NCI-H2227 treated with DMSO at 0.1 percent for 48 hours (cell line): ENCODE measurements around the gene CHCHD3.
A peak's percentile ranks its signal among the peaks of the same experiment; 100 is the strongest.

Experiments used
- DNase-seq: peaks from one replicate; lab custom pipeline; 2025; lab: John Stamatoyannopoulos, UW

Gene CHCHD3

DNA sequence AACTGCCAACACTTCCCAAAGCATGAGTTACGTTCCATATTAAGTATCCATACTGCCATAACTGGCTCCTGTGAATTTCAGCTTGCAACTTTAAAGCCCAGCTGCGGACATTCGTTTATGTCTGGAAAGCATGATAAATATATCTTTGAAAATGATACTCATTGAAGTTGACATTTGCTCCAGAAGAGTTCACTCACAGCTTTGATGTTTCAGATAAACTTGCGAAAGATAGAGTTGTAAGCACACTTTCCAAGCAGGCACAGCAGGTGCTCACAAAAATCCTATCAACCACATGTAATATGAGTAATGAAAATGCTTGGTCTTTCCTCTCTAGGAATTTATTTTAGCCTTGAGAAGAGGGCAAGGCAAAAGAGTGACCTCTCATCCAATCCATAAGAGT, 4.5 kb downstream of the CHCHD3 start:
- no peak for DNase-seq

DNA sequence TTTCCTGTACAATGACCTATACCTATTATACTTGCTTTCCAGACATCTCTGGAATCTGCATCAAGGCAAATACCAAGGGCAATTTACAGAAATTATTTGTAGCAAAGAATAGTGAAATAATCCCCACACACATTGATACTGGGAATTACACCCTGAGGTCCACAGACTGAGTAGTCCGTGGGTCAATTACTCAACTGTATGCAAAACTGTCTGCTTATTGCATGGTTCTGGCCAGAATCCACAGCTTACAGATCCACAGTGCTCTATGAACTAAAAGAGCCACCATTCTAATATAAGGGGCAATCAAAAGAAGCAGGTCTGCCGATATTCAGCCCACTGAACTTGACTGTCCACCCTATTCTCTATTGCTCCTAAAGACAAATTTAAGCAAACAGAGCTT, 5.7 kb downstream of the CHCHD3 start:
- DNase-seq: no peak

DNA sequence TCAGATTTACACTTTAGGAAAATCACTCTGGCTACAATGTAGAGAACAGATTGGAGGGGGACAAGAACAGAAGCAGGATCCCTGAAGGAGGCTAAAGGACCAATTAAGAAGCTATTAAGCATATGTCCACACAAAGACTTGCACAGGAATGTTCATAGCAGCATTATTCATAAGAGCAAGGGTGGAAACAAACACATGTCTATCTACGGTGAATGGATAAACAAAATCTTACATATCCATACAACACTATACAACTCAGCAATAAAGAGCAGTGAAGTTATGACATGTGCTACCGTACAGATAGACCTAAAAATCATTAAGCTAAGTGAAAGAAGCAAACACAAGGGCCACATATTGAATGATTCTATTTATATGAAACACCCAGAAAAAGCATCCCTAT, 10.4 kb downstream of the CHCHD3 start:
- DNase-seq: no peak

DNA sequence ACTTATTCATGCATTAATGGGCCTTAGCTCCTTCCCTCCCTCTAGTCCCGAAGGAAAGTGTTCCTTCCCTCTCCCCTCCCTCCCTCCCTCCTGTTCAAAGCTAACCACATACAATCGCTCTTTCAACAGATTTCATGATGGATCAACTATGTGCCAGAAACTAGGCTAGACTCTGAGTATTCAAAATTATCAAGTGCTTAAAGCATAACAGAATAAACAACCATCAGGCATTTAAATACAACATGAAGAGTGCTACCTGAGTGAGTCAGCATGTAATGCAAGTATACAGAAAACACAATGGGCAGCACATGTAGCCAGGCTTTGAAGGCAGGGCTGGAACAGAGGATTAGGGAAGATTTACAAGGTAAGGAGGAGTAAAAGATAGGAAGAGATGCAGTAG, 11.3 kb downstream of the CHCHD3 start:
- DNase-seq: no peak

DNA sequence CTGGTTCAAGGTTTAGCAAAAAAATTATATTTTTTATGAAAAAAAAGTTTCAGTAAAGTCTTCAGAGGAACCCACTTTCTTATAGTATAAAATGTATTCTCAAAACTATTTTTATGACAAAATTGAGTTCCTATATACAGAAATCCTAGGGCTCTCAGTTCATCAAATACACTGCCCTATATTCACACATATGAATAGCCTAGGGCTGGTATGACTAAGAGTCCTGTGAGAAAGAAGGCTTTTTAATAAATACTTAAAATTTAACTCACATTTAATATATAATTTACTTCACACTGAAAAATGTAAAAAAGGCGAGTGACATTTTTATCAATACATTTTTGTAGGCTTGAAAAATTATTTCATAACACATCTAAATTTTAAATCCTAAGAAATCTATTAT, 16.6 kb downstream of the CHCHD3 start:
- DNase-seq: no peak

DNA sequence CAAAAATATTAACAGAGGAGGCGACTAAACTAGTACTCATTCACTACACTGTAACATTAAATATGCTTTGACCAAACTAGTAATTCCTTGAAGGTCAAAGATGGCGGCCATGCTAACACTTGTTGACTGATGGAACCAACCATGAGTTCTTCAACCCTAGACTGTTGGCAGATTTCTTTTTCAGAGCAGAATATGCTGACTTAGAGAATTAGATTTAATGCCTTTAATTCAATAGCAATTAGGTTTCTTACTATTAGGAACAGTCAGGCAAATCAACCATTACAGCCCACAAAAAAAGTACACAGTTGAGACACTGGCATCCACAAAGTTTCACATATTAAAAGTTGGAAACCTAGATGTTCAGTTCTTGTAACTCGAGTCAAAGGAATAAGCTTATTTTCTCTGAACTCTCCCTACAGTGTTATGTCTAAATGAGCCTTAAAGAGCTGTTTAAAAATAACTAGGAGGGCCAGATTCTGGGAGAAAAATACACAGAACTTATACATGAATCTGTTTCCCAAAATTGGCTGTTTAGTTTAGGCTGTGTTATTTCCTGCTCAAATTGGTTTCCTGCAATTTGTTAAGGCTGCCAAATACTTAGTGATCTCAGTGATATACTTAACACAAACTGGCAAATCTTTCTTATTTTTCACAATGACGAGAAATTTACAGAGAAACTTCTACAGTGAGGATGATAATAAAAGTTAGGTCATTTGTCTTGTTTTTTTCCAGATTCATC, 17.6 kb downstream of the CHCHD3 start:
- DNase-seq: no peak

DNA sequence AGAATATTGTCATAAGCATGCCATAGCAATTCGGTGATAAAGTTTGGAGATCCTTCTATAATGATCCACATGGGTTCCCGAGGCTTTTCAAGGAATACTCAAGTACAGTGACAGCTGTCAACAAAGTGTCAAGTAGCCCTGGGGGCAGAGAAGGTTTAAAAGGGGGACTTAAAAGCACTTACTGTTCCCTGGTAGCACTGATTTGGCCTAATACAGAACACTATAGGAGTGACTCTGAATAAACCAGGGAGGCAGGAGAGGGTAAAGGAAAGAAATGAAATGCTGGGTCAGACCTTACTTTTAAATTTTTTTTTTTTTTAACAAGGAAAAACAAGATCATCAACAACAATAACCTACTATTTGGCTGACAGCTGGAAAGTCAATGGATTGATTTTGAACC, 20.1 kb downstream of the CHCHD3 start:
- DNase-seq: no peak

DNA sequence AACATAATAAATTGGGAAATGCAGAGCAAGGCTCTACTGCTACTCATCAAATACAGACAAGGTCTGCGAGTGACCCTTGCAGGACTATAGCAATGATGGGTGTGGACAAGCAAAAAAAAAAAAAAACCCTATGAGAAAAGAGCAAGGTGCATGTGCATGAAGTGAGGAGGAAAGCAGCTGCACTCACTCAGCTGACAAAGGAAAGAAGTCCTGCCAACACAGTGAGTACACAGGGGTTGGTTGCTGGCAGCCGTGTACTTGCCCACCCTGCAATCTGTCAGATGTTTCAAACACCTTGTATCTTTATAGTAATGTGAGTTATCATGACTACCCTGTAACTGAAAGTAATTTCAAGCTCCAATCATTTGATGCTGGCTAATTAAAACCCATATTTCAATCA, 20.5 kb downstream of the CHCHD3 start:
- DNase-seq: no peak

DNA sequence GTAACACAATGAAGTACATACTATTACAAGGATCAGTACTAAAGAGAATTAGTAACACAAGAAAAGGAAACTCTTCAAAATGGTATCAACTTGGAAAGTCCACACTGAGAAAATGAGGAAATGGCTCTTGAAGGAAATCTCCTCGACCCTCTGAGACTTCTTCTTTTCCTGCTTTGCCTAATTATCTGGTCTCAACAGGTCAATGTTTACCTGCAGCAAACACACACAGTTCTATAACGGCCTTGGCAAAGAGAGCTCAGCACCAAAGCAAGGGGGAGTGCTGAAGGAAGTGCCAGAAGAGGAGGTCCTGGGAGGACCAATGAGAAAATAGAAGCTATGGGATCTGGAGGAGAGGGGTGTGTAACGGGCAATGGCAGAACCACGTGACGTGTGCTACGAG, 21.9 kb downstream of the CHCHD3 start:
- no peak for DNase-seq

DNA sequence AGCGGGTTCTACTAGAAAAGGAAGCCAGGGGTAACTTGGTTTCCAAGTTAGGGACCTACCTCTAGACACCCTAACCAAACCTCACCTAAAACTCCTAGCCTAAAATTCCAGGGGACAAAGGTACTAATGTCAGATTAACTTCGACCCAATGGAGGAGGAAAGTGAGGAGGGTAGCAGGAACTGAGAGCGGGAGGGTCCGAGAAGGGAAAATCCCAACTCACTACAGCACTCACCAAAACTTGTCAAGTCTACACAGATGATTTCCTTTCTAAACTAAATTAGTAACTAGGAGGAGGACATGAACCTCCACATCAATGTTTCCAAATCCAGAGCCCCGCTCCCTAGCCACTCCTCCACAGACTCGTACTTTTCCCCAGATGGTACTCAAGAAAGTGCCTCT, 22.6 kb downstream of the CHCHD3 start:
- no peak for DNase-seq

DNA sequence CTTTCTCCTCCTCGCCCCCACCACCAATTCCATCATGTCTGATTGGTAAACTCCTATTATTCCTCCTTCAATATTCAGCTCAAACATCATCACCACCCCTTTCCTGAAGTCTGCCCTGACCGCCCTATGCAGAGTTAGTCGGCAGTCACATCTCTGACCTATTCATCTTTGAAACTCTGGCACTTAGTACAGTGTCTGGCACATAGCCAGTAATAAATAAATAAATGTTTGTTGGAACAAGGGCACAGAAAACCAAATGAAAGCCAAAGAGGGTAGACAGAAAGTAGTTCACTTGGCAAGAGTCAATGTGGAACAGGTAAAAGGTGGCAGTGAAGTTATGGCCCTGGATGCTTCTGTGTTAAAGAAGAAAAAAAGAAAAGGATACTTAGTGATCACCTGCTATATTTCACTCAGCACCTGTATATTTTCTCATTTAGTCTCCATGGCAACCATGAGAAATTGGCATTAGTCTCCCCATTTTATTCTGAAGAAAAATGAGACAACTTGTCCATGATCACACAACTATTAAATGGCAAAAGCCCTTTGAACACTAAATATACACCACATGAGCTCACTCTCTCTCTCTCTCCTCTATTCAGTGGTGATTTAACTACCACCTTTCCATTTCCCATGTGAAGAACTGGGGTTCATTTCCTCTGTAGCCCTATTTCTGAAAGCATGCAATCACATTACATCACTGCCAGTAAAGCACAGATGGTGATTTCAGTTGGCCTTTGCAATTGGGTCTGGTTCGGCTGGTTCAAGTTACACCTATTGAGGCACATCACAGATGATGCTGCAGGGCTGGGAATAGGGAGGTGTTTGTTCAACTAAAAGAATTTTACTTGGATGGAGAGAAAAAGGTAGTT, 25.3 kb downstream of the CHCHD3 start:
- no peak for DNase-seq

DNA sequence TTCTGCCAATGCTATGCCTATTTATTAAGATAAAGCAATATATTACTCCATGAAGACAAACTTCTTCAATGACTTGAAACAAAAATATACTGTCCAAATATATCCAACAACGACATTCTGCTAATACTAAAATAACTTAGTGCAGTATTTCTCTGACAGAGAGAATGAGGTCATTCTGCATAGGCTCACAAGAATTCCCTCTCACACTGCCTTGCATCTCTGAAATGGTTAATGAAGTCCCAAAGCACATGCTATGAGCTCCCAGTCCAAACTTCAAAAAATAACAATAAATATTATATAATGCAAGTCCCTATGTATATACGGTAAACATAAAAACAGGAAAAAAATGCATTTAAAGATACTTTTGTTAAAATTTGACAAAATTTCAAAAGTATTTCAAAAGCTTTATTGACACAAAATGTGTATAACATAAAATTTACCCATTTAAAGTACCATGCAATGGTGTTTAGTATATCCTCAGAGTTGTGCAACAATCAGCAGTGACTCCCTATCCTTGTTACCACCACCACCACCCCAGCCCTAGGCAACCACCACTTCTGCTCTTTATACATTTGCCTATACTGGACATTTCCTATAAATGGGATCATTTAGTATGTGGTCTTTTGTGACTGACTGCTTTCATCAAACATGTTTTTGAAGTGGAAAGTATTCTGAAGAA, 27.6 kb downstream of the CHCHD3 start:
- no peak for DNase-seq

DNA sequence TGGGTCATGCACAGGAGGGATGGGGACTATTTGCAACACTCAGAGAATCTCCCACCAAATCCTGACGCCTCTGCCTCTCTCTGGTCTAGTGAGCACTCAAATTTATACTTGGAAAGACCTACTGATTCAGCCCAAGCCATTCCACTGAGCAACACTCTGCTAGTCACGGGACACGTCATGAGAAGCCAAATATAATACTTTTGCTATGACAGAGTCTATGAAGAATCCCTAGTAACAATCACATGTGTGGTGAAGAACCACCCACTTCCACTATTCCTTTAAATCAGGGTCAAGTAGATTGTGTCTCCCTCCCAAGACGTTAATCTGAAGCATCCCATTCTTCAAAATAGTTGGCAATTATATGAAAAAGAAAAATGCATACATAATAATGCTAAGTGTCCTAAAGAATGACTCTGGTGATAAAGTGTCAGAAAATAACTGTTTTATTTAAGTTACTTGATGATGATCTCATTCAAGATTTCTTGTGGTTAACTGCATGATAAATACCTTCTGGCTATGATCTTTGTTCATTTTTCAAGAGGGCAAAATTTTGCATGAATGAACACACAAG, 28.5 kb downstream of the CHCHD3 start:
- DNase-seq: no peak

DNA sequence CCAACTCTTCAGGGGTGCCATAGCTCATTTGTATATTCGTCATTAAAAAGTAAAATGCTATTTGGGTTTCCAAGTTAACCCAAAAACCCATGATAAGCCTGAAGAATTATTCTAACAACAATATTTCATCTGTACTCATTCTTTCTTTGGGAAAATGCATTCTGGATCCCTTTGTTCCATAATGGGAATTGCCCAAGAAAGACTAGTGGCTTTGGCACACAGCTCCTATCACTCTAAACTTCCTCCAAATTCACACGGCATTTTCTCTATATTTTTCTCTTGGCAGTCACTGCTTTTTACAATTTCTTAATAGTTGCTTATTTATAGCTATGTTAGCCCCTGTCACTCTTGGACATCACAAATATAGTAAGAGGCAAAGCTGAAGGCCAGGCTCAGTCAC, 29.1 kb downstream of the CHCHD3 start:
- no peak for DNase-seq

DNA sequence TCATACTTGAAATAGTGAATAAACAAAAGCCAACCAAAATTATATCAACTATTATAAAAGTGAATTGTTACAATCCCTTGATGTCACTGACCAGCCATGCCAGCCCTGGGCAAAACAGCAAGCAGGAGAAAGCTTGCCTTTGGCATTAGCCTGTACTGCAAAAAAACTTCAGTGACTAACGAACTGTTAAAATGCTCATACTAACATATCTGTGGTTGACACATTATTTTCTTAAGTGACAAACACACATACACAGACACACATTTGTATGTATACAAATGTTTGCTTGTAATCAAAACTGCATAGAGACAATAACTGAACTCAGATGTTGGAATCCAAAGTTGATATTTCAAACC, 29.5 kb downstream of the CHCHD3 start:
- no peak for DNase-seq

DNA sequence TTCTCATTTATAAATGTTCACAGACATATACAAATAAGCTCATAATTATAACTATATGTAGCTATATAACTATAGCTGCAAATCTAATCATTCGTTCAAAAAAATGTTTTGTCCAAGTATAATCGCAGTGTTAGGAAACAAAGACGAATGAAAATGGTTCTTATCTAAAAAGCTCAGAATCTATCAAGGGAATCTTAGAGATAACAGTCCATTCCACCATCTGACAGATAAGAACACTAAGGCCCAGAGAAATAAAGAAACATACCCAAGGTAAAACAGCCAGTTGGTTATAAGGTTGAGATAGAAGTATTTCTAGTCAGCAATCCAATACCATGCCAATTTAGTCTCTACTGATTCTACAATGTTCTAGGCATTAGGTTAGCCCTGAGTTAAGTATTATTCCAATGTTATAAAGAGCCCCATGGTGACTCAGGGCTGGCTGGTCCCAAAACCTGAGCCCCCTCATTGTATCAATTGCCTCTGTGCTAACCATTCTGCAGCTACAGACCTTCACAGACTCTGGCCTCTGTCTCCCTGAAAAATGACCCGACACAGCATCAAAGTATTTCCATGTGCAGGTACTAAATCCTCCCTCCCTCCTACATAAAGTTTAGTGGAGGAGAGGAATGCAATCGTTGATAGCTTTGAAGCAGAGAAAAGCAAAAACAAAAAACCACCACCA, 30.0 kb downstream of the CHCHD3 start:
- no peak for DNase-seq

DNA sequence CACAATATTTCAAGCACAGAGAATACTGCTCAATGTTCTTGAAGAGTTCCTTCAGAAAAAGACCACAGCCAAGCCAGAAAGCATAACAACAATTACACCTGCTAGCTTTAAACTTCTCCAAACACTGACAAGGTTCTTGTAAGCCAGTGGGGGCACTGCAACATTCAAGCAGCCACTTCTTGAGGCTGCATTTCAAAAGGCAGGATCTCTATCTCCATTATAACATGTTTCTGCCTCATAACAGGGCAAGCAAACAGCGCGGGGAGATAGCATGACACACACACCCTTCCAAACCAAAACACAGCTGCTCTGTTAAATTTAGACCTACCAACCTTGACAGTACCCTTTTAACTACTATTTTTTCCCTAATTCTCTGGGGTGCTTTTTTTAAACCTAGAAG, 30.8 kb downstream of the CHCHD3 start:
- DNase-seq: peak; percentile 18

DNA sequence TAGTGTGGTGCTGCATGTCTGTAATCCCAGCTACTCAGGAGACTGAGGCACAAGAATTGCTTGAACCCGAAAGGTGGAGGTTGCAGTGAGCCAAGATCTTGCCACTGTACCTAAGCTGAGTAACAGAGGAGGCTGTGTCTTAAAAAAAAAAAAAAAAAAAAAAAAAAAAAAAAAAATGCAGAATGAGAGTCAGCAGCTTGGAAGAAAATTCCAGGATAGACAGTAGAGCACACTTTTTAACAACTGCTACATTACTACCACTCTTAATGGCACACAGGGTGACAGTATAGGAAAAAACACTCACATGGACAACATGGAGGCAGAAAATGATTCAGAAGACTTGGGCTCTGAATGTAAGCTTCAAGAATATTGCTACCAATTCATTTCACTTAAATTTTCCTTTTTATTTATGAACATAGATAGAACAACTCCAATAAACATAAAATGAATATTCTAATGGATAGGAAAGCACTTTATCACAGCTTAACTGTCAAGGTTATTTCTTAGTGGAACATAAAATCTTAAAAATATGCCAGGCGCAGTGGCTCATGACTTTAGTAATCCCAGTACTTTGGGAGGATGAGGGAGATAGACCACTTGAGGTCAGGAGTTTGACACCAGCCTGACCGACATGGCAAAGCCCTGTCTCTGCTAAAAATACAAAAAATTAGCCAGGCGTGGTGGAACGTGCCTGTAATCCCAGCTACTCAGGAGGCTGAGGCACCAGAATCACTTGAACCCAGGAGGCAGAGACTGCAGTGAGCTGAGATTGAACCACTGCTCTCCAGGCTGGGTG, 31.5 kb downstream of the CHCHD3 start:
- DNase-seq: no peak

DNA sequence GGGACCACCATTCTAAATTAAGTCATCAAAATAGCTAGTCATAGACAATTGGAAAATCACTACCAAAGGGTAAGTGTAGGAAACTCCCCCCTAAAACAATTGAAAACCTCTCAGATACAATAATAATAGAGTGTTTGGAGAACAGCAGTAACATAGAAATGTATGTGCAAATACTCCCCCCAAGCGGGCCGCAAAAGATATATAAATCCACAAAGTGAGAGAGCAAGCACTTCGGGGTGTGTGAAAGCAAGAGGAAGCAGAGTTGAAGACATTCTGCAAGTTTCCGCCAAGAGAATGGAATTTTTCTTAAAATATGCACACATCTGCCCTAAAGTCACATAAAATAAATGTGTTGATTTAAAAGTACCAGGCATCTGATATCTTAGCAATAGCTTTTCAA, 33.3 kb downstream of the CHCHD3 start:
- no peak for DNase-seq

DNA sequence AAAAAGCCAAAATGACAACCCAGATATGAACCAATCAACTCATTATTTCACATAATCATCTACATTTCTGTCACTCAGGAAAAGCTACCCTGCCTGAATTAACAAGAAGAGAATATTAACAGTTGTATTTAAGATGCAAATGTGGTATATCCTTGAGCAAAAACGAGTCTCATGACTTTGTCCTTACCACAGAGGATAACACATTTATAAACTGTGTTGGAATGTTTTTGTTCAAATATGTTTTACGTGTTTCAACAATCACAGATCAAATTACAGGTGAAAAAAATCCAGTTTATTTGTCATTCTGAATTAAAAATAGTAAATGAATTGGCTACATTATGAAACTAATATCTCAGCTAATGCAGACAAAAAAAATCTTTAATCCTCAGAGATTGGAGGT, 34.6 kb downstream of the CHCHD3 start:
- DNase-seq: no peak

DNA sequence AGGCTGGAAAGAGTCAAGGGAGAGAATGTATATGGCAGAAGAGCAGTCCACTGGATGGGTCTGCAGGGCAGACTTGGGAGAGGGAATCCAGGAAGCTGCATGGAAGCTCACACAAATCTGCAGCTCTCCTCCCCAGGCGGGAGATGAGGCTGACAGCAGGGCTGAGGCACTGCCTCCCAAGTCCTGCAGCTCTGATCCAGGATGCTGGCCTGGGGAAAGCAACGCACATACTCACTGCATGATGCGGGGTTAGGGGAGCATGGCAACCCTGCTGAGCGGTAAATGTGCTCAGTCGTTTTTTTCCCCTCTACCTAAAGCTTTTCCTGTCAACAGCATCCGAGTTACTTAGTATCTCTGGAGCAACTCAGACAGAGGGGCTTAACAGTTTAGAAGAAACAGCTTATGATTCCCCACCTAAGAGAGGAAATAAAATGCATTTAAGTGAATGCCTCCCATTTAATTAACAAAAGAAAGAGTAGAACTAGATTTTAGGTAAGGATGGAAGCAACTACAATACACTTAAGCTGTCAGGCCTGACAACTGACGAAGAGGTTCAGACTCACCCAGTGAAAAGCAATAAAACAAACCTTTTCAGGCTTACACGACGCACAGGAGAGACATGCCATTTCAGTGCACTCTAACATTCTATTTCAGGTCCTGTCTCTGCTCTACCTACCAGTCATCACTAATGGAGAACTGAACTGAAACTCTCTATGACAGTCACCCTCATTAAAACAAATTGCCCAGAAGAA, 37.0 kb downstream of the CHCHD3 start:
- peak; percentile 84 for DNase-seq
